Parathyroid adenoma (tissue), 2 donors: Measurements from ENCODE around the gene TGFB2.

Source experiments
- H2AFZ ChIP-seq: fragments of 300-600 bp; sonication (generic); one replicate; pipeline ENCODE4 v1.7.0; 2017; ENCODE audit warnings: antibody characterized with exemption, mild to moderate bottlenecking
- H3K27ac ChIP-seq: fragments of 300-600 bp; sonication (generic); one replicate; pipeline ENCODE4 v1.7.0; 2017
- H3K27me3 ChIP-seq: fragments of 300-600 bp; sonication (generic); one replicate; pipeline ENCODE4 v1.7.0; 2017; ENCODE audit warnings: low read length; ENCODE audit not compliant: control insufficient read depth, insufficient read depth
- H3K36me3 ChIP-seq: fragments of 300-600 bp; sonication (generic); one replicate; pipeline ENCODE4 v1.7.0; 2017; ENCODE audit warnings: low read length; ENCODE audit not compliant: control insufficient read depth, insufficient read depth
- H3K4me1 ChIP-seq: fragments of 300-600 bp; sonication (generic); one replicate; pipeline ENCODE4 v1.7.0; 2017; ENCODE audit warnings: control low read depth
- H3K4me2 ChIP-seq: fragments of 300-600 bp; sonication (generic); one replicate; pipeline ENCODE4 v1.7.0; 2017; ENCODE audit warnings: low read length
- H3K4me3 ChIP-seq: fragments of 300-600 bp; sonication (generic); one replicate; pipeline ENCODE4 v1.7.0; 2017; ENCODE audit warnings: low read depth, low read length
- H3K79me2 ChIP-seq: fragments of 300-600 bp; sonication (generic); one replicate; pipeline ENCODE4 v1.7.0; 2017; ENCODE audit warnings: control low read depth
- H3K9ac ChIP-seq: fragments of 300-600 bp; sonication (generic); one replicate; pipeline ENCODE4 v1.7.0; 2017; ENCODE audit warnings: mild to moderate bottlenecking
- H3K9me3 ChIP-seq: fragments of 300-600 bp; sonication (generic); one replicate; pipeline ENCODE4 v1.7.0; 2017; ENCODE audit warnings: low read length; ENCODE audit not compliant: control insufficient read depth
- TF ChIP-seq, protein P1 (sequence below): fragments of 300-600 bp; sonication (generic); IDR thresholded peaks from one replicate; pipeline ENCODE4 v1.7.0; 2017; ENCODE audit warnings: antibody characterized with exemption, mild to moderate bottlenecking
- donor health status: primary hyperparathyroidism.

The TGFB2 gene

DNA sequence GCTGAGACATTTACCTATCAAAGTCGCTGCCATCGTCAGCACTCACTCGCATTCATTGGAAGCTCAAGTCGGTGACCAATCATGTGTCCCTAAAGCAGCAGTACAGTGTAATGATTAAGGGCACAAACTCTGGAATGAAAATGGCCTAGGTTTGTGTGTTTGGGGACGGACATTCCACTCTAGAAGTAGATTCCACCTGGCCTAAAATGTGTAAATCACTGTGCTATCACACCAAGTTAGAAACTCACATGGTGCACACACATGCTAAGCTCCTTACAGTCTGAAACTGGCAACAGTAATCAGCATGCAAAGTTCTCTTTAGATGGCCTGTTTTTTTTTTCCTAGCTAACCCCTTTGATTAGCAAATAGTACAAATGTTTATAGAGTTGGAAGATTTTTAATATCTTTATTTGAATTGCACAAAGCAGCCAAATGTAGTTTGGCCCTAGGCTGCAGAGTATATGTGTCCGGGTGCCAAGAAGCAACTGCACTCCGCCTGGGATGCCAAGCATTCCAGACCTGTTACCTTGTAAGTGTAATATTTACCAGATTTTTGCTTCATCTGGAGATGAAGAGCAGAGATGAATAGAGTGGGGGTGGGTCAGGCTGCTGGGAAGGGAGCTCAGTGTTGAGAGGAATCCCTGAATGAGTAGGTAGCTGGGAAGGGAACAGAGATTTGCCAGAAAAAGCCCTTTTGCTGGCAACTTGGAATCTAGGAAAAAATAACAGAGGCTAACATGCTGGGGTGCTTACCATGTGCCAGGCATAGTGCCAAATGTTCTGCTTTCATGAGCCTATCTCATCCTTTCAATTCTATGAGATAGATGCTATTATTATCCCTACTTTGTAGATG, 35.2 kb downstream of the TGFB2 start:
- no peaks in the 10 kb centered on the region for H3K36me3 ChIP-seq
- no peaks in the 10 kb centered on the region for H3K4me1 ChIP-seq
- H3K4me2 ChIP-seq = no peak overlapping the region
- no peak overlapping the region for H2AFZ ChIP-seq
- TF ChIP-seq, protein P1, sequence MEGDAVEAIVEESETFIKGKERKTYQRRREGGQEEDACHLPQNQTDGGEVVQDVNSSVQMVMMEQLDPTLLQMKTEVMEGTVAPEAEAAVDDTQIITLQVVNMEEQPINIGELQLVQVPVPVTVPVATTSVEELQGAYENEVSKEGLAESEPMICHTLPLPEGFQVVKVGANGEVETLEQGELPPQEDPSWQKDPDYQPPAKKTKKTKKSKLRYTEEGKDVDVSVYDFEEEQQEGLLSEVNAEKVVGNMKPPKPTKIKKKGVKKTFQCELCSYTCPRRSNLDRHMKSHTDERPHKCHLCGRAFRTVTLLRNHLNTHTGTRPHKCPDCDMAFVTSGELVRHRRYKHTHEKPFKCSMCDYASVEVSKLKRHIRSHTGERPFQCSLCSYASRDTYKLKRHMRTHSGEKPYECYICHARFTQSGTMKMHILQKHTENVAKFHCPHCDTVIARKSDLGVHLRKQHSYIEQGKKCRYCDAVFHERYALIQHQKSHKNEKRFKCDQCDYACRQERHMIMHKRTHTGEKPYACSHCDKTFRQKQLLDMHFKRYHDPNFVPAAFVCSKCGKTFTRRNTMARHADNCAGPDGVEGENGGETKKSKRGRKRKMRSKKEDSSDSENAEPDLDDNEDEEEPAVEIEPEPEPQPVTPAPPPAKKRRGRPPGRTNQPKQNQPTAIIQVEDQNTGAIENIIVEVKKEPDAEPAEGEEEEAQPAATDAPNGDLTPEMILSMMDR = no peak
- no peak overlapping the region for H3K9ac ChIP-seq
- H3K79me2 ChIP-seq = no peaks in the 10 kb centered on the region
- H3K27me3 ChIP-seq = no peaks in the 10 kb centered on the region
- no peaks in the 10 kb centered on the region for H3K9me3 ChIP-seq
- H3K4me3 ChIP-seq = no peak overlapping the region
- no peak overlapping the region for H3K27ac ChIP-seq

DNA sequence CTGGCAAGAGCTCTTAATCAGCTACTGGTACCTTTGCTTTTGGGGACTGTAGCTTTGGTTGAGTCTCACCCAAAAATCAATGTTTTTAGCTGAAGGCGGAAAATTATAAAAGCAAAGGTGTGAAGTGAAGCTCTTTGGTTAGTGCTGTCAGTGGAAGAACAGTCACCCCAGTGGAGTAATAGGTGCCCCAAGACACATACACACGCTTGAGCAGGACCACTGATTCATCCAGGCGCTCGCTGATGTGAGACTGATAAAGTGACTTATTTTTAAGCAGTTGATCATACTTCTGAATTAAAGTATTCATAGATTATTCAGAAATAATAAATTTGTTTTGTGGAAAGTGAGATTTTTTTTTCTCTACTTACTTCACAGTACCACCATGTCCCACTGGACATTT, 37.1 kb downstream of the TGFB2 start:
- no peaks in the 10 kb centered on the region for H3K79me2 ChIP-seq
- H3K4me3 ChIP-seq = no peak overlapping the region
- no peaks in the 10 kb centered on the region for H3K27me3 ChIP-seq
- no peaks in the 10 kb centered on the region for H3K9me3 ChIP-seq
- H3K36me3 ChIP-seq = no peaks in the 10 kb centered on the region
- no peak overlapping the region for H2AFZ ChIP-seq
- TF ChIP-seq, protein P1 = no peak
- H3K9ac ChIP-seq = no peak overlapping the region
- H3K4me2 ChIP-seq = no peak overlapping the region
- no peaks in the 10 kb centered on the region for H3K4me1 ChIP-seq
- no peak overlapping the region for H3K27ac ChIP-seq

DNA sequence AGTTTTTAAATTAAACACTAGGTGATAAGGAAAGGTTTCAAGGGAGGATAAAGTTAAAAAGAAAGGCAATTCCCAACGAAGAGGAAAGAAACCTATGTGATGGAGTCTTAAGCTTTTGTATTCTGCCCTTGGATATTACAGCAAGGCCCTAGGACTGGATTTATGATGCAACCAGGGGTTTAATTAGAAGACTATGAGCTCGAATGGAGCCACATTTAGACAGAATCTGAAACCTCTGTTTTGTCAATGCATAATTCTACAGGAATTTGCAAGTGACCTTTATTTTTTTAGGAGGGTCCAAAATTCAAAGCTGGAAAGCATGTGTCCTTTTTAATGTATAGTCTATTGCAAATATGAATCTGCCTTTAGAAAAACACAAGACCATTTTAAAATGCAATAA, 37.9 kb downstream of the TGFB2 start:
- no peaks in the 10 kb centered on the region for H3K79me2 ChIP-seq
- H3K4me3 ChIP-seq = no peak overlapping the region
- no peak overlapping the region for H3K27ac ChIP-seq
- H3K36me3 ChIP-seq = no peaks in the 10 kb centered on the region
- no peak overlapping the region for H3K4me2 ChIP-seq
- no peaks in the 10 kb centered on the region for H3K9me3 ChIP-seq
- H3K27me3 ChIP-seq = no peaks in the 10 kb centered on the region
- no peak overlapping the region for H2AFZ ChIP-seq
- TF ChIP-seq, protein P1 = no peak
- H3K9ac ChIP-seq = no peak overlapping the region
- no peaks in the 10 kb centered on the region for H3K4me1 ChIP-seq

DNA sequence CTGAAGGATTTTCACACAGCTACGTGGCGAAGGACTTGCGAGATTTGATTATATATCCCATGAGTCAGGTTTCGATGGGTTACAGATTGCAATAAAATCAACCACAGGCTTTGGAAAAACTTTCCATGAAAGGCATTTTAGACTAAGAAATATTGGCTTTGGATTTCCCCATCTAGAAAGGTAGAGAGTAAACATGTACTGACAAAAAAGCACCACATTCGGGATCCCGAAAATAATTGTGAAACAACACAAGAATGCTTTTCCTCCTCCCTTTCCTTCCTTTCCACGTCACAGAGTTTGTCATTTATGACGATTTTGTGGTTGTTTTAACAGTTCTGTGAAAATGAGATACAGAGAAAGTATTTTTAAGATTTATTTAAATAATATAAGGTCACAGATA, 38.5 kb downstream of the TGFB2 start:
- no peak overlapping the region for H3K4me3 ChIP-seq
- no peak overlapping the region for H2AFZ ChIP-seq
- TF ChIP-seq, protein P1 = no peak
- H3K4me2 ChIP-seq = no peak overlapping the region
- H3K36me3 ChIP-seq = no peaks in the 10 kb centered on the region
- H3K27ac ChIP-seq = no peak overlapping the region
- no peak overlapping the region for H3K9ac ChIP-seq
- H3K4me1 ChIP-seq = no peaks in the 10 kb centered on the region
- no peaks in the 10 kb centered on the region for H3K9me3 ChIP-seq
- H3K27me3 ChIP-seq = no peaks in the 10 kb centered on the region
- H3K79me2 ChIP-seq = no peaks in the 10 kb centered on the region

DNA sequence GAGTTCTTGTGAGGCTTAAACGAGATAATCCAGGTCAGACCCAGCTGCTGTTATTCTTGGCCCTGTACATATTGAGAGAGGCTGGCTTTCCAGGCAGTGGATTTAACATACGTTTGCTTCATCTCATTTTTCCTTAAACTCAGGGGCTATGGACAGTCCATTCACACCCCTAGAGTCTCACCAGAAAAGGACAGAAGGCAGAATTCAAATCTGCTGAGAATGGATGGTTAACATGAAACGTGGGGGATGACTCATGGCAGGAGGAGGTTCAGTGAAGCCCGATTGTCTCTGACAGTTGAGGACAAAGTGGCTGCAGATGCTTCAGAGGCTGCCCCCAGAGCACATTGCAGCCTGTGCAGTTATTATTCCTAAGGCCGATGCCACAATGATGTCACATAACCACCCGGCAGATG, 39.5 kb downstream of the TGFB2 start:
- Histone ChIP-seq H3K4me3 (no peak overlapping the region), H3K4me1 (no peaks in the 10 kb centered on the region), H3K27ac (no peak overlapping the region), H2AFZ (no peak overlapping the region), H3K4me2 (no peak overlapping the region), H3K9ac (no peak overlapping the region), H3K79me2 (no peaks in the 10 kb centered on the region), H3K27me3 (no peaks in the 10 kb centered on the region), H3K36me3 (no peaks in the 10 kb centered on the region), H3K9me3 (no peaks in the 10 kb centered on the region)
- TF ChIP-seq, protein P1 = no peak
